Bronchial epithelial cell (primary cell): Measurements from ENCODE around the gene PRXL2A. TPM values are rescaled to one million over a fixed set of nuclear protein-coding genes. Genes with fewer than 3 reads are reported as not detected.

Experiments
- DNase-seq: peaks from one replicate; pipeline ENCODE4 v3.0.0-alpha.2; 2010; ENCODE audit warnings: low read depth
- FAIRE-seq: peaks from 2 replicates; lab custom pipeline; 2011; peaks lifted over from hg19 to GRCh38; lab: Jason Lieb, UNC
- H3K27me3 ChIP-seq: 2 replicates; pipeline ENCODE4 v1.5.1; 2011; ENCODE audit warnings: low read length; ENCODE audit not compliant: control insufficient read depth, insufficient read depth
- H3K36me3 ChIP-seq: 2 replicates; pipeline ENCODE4 v1.5.1; 2011; ENCODE audit warnings: low read length; ENCODE audit not compliant: control insufficient read depth, insufficient read depth
- H3K4me3 ChIP-seq: 2 replicates; pipeline ENCODE4 v1.5.1; 2011; ENCODE audit warnings: mild to moderate bottlenecking, low read depth, low read length, control low read depth
- CTCF ChIP-seq: IDR thresholded peaks from 2 replicates; pipeline ENCODE4 v1.5.1; 2011; ENCODE audit warnings: mild to moderate bottlenecking, moderate library complexity, low read length, control low read depth, inconsistent platforms; ENCODE audit not compliant: insufficient read depth, severe bottlenecking
- total RNA-seq: library from RNA; depleted of rRNA; stranded (reverse); fragments of >200 nt; gene quantifications from 2 replicates; pipeline ENCODE4 v1.2.1, GENCODE V29; 2014

PRXL2A gene
- total RNA-seq, 1 donor from 2014 or later: 50.3 TPM

- no peak for TF ChIP-seq CTCF
- peaks cover 2% of the 10 kb centered on the region for H3K36me3 ChIP-seq
- no peak for FAIRE-seq
- H3K4me3 ChIP-seq: peak within 1 kb of the TSS; percentile 68
- H3K27me3 ChIP-seq: no peaks in the 10 kb centered on the region
- DNase-seq: no peak
Measured at GRCh38 chr10:80453842-80454512, 45.6 kb downstream of the PRXL2A start, which contains the start of gene TSPAN14. TSPAN14 (plus strand) TSS chr10:80454310; CDS start chr10:80489234, 34,924 bp downstream.

DNA sequence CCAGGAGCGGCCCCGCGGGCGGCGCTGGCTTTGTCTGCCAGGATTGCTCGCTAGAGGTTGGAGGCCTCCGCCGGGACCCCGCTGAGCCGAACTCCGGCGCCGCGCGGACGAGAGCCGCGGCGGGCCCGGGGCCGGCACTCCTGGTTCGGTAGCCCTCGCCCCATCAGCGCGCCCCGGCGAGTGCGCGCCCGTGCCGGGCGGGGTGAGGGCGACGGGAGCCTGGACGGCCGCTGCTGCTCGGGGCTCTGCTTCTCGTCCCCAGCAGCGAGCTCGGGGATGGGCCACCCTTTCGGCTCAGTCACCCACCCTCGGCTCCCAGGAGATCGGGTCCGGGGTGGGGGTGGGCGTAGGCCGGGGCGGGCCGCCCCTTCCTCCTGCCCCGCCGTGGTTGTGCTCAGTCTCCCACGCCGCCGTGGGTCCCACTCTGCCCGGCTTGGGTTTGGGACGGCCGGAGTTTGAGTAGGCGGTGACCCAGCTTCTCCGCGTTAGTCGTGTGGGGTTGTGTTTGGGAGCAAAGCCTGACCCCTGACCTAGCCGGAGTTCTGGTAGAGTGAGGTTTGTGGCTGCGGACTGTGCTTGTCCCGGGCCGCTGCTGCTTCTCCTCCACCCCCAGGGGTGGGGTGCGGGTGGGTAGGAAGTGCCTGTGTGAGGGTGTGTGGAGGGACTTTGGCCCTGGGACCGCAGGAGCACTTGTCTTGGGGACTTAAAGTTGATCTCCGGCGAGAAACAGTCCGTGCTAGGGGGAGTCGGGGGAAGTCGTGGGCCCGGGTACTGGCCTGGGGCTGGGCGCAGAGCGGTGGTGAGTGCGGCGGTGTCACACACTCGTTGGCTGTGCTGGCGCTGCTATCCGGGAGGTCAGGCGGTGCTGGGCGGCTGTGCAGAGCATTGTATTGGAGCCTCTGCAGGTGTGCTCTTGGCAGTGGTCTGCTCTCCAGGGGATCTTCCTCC lies 46.4 kb downstream of the PRXL2A start:
- TF ChIP-seq CTCF: no peak
- no peak for FAIRE-seq
- H3K4me3 ChIP-seq: peak overlapping the region; percentile 68
- no peak for DNase-seq
- H3K36me3 ChIP-seq: peaks cover 4% of the 10 kb centered on the region
- H3K27me3 ChIP-seq: no peaks in the 10 kb centered on the region

DNA sequence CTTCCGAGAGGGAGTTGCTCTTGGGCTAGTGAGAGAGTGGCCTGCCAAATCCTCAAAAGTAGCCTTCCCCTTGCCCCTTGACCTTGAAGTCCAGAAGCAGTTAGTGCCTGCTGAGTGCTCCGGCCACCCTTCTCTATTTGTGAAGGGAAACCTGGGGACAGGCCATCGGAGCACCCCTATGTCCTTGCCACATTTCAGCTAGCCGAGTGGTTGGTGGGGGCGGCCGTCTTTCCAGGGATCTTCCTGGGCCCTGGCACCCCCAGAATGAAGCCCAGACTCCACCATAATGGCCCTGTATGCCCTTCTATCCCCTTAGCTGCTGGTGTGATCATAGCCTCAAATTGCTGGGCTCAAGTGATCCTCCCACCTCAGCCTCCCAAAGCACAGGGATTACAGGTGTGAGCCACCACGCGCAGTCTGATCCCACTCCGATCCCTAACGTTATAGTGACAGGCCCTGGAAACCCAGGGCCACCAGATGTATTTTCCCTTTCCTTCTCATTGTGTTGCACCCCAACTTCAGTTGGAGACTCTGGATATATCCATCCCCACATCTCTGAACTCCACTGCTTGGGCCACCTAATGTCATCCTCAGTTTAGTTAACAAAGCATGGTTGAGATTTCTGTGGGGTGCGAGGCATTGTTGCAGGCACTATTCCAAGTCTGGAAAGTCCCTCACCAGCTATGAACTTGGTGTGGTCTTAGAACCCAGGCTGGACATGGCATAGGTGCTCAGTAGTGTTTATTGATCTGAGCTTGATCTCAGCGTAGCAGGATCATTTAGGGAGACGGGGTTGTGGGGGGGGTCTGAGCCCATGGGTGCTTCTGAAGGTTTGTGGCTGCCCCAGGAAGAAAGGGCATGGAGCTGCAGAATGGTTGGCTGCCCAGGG lies 47.4 kb downstream of the PRXL2A start:
- FAIRE-seq (no peak), DNase-seq (no peak)
- TF ChIP-seq CTCF: no peak
- peak overlapping the region; percentile 68 for H3K4me3 ChIP-seq
- peaks cover 4% of the 10 kb centered on the region for H3K36me3 ChIP-seq
- no peaks in the 10 kb centered on the region for H3K27me3 ChIP-seq

DNA sequence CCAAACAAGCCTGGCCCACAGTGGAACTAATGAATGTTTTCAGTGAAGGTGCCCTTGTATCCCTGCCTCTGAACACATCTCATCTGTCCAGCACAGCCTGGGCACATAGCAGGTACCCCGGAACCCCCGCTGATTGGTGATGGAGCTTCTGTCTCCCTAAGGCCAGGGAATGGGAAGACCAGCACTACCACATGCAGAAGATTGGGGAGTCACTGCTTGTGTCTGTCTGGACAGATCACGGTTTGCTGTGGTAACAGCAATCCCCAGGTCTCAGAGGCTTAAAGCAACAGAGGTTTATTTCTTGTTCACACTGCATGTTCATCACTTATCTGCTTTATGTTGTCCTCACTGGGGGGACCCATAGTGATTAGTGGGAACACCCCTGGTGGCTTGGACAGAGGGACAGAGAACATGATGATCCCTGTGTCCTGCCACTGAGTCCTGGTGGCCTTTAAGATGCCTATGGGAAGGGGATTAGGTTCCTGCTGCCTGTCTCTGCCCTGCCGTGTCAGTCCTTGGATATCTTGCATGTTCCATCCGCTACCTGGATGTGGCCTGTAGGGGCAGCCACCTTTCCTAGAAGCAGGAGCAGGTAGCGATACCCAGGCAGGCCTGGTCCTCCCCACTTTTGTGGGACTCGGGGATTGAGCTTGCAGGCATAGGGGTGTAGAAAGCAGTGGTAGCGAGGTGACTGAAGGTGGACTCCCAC lies 49.4 kb downstream of the PRXL2A start:
- peaks cover 4% of the 10 kb centered on the region for H3K36me3 ChIP-seq
- DNase-seq: no peak
- H3K4me3 ChIP-seq: no peak overlapping the region
- peak; percentile 32 for TF ChIP-seq CTCF
- no peak for FAIRE-seq
- H3K27me3 ChIP-seq: no peaks in the 10 kb centered on the region

DNA sequence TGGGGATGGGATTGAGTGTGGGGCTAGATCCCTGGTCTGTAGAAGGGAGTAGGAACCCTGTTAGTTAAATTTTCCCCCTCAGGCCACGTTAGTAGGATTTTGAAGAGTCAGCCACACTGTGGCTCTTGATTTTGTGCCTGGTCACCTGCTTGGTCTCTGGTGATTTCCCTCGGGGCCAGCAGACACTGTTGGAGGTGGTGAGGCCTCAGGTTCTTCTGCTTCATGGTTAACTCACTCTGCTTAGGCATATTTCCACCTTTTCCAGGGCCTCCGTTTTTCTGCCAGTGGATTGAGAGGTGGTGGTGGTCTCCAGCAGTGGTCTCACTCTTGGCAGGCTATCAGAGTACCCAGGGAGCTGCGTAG lies 49.9 kb downstream of the PRXL2A start:
- DNase-seq (no peak), FAIRE-seq (no peak)
- no peak for TF ChIP-seq CTCF
- Histone ChIP-seq H3K27me3 (no peaks in the 10 kb centered on the region), H3K4me3 (no peak overlapping the region), H3K36me3 (peaks cover 4% of the 10 kb centered on the region)
